K562 (cell line): ENCODE results near the gene GALNT7. TPM values are rescaled to one million over a fixed set of nuclear protein-coding genes. Genes with fewer than 3 reads are reported as not detected.

Experiments used
- C11orf30 ChIP-seq: fragments of 450-650 bp; IDR thresholded peaks from 2 replicates; pipeline ENCODE4 v1.6.1; 2016; ENCODE audit warnings: low read depth, mild to moderate bottlenecking
- CHD2 ChIP-seq: IDR thresholded peaks from 2 replicates; pipeline ENCODE4 v1.6.1; 2011; ENCODE audit warnings: low read depth, low read length
- MEIS2 ChIP-seq: fragments of 450-650 bp; IDR thresholded peaks from 2 replicates; pipeline ENCODE4 v1.6.1; 2014; ENCODE audit warnings: mild to moderate bottlenecking; ENCODE audit not compliant: partially characterized antibody
- PHB2 ChIP-seq: fragments of 450-650 bp; IDR thresholded peaks from 2 replicates; pipeline ENCODE4 v1.6.1; 2017; ENCODE audit warnings: low read depth
- RBM14 ChIP-seq: fragments of 200-400 bp; formaldehyde crosslinking; IDR thresholded peaks from 2 replicates; pipeline ENCODE4 v1.6.1; 2018; ENCODE audit warnings: low read depth, mild to moderate bottlenecking, low read length, moderate library complexity, borderline replicate concordance; ENCODE audit not compliant: insufficient read depth
- RNF219 ChIP-seq: fragments of 250-450 bp; sonication (Bioruptor Pico); IDR thresholded peaks from 2 replicates; pipeline ENCODE4 v1.5.0; 2022; ENCODE audit warnings: mild to moderate bottlenecking
- TAF9B ChIP-seq: fragments of 450-650 bp; IDR thresholded peaks from 2 replicates; pipeline ENCODE4 v1.6.1; 2018; ENCODE audit warnings: mild to moderate bottlenecking; ENCODE audit not compliant: partially characterized antibody
- ZNF143 ChIP-seq: sonication (generic); formaldehyde crosslinking; IDR thresholded peaks from 2 replicates; pipeline ENCODE4 v1.9.0; 2022; ENCODE audit warnings: mild to moderate bottlenecking, missing genetic modification reagents
- ZNF766 ChIP-seq: fragments of 200-800 bp; sonication (Bioruptor generic); conservative IDR thresholded peaks from 2 replicates; pipeline ENCODE4 v1.6.1; 2016; ENCODE audit warnings: missing genetic modification characterization, missing compliant biosample characterization
- polyA plus RNA-seq, 8 experiments: library from polyadenylated mRNA; depleted of rRNA in 4 of 8; stranded (reverse) in 5 of 8; unstranded in 3 of 8; fragments of >200 nt; fragmentation: Nextera tagmentation in 2 of 8; fragmentation: Illumina TruSeq in 1 of 8; extraction: Ambion mirVana in 2 of 8; extraction: Trizol in 1 of 8; gene quantifications; 2 replicates each; pipeline versions ENCODE4 v1.2.1 to v1.2.3, GENCODE V29; 2011 to 2014; ENCODE audit warnings: inconsistent platforms in 1 of 8, missing spikeins in 1 of 8
- total RNA-seq, 7 experiments: library from RNA; depleted of rRNA in 6 of 7; stranded (reverse); fragments of >200 nt in 6 of 7; fragmentation: Illumina TruSeq in 2 of 7; extraction: Trizol in 2 of 7; gene quantifications; 2 replicates each; pipeline versions ENCODE4 v1.2.1 to v1.2.3, GENCODE V29; 2011 to 2021; ENCODE audit warnings: low replicate concordance in 1 of 7
- TF ChIP-seq, protein P1 (sequence below), 2 experiments: IDR thresholded peaks in 1 of 2; conservative IDR thresholded peaks in 1 of 2; 2 replicates each; pipeline ENCODE4 v1.6.1; 2016; ENCODE audit warnings: low read depth in 2 of 2, mild to moderate bottlenecking in 1 of 2, missing compliant biosample characterization in 1 of 2, missing genetic modification characterization in 1 of 2, moderate library complexity in 1 of 2

GALNT7 gene
- total and polyA plus RNA-seq, 9 of the 15 experiments (the other 6 are each of a cell fraction or from before 2014, with no cell fraction given), result 16.7 to 38.7 (median 31.1) TPM

- TF ChIP-seq, protein P1, sequence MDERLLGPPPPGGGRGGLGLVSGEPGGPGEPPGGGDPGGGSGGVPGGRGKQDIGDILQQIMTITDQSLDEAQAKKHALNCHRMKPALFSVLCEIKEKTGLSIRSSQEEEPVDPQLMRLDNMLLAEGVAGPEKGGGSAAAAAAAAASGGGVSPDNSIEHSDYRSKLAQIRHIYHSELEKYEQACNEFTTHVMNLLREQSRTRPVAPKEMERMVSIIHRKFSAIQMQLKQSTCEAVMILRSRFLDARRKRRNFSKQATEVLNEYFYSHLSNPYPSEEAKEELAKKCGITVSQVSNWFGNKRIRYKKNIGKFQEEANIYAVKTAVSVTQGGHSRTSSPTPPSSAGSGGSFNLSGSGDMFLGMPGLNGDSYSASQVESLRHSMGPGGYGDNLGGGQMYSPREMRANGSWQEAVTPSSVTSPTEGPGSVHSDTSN (CRISPR knock-in tag; IDR thresholded peaks at IDR 0.05; ENCODE audit: low read depth), result no peak
- TF ChIP-seq, protein P1 (tag; conservative IDR thresholded peaks at IDR 0.05; ENCODE audit: low read depth), result peak; percentile 84
- no peak for TF ChIP-seq ZNF766 (CRISPR knock-in tag)
- no peak for TF ChIP-seq PHB2
- no peak for TF ChIP-seq CHD2
- TF ChIP-seq MEIS2, result peak; percentile 75
- no peak for TF ChIP-seq ZNF143 (CRISPR knock-in tag)
- no peak for TF ChIP-seq RBM14
- TF ChIP-seq TAF9B, result peak; percentile 14
- TF ChIP-seq RNF219, result no peak
- peak; percentile 23; the same call in 1 of the 2 replicates for TF ChIP-seq C11orf30
- TF ChIP-seq, all 486 proteins: peak for 7
These were observed 59.1 kb downstream of the GALNT7 start (continued) for GRCh38 chr4:173227756-173228155.
